ENCODE data around the gene SLC6A9. TPM values are rescaled to one million over a fixed set of nuclear protein-coding genes. Genes with fewer than 3 reads are reported as not detected.

Gene SLC6A9
- total and polyA plus RNA-seq, 4 donors: 0.57 to 47.7 (median 3.6) TPM

- TF ChIP-seq CTCF (IDR thresholded peaks at IDR 0.05; ENCODE audit: low read depth, low read length, missing input control): no peak
These were observed 5.4 kb downstream of the SLC6A9 start (continued) for GRCh38 chr1:44025816-44026215.

DNA sequence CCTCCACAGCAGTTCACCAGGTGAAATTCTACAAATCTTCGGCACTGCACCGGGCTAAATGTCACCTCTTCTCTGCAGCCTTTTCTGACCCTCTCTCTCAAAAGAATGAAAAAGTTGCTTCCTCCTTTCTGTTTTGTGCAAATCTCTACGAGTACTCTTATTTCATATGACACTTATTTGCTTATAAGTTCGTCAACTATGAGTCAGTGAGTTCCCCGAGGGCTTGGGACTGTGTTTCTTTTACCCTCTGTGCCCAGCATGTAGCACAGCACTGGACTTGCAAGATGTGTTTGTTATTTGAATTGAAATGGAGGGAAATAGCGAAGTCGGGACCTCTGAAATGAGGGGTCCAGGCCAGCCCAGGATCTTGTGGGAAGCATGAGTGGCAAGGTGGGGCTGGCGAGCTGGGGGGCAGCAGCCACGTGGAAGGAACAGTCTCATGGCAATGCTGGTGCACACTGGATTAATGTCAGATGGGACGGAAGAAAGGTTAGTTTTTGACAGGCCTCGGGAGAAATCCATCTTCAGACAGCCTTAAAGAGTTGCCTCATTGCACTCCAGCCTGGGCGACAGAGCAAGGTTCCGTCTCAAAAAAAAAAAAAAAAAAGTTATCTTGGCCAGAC is 6.2 kb downstream of the SLC6A9 start:
- H3K4me3 ChIP-seq (ENCODE audit: low read depth in 1 of 3, low read length in 3 of 3): no peak overlapping the region
- no peaks in the 10 kb centered on the region for H3K27me3 ChIP-seq (ENCODE audit: control insufficient read depth in 4 of 4, insufficient read depth in 4 of 4, low read length in 3 of 4)
- H3K36me3 ChIP-seq (ENCODE audit: control insufficient read depth in 4 of 4, insufficient read depth in 3 of 4, low read depth in 1 of 4, low read length in 3 of 4): no peaks in the 10 kb centered on the region
- 89% methylated on average over 13 of the region's 13 CpGs for WGBS
- DNase-seq (ENCODE audit: low spot score): no peak
- no peak for TF ChIP-seq RAD21 (IDR thresholded peaks at IDR 0.05)
- no peak for TF ChIP-seq CTCF (IDR thresholded peaks at IDR 0.05; ENCODE audit: low read depth, low read length, missing input control)
- TF ChIP-seq GABPA (IDR thresholded peaks at IDR 0.05 in 1 of 2, conservative IDR thresholded peaks at IDR 0.05 in 1 of 2): no peak
- TF ChIP-seq, protein P1, sequence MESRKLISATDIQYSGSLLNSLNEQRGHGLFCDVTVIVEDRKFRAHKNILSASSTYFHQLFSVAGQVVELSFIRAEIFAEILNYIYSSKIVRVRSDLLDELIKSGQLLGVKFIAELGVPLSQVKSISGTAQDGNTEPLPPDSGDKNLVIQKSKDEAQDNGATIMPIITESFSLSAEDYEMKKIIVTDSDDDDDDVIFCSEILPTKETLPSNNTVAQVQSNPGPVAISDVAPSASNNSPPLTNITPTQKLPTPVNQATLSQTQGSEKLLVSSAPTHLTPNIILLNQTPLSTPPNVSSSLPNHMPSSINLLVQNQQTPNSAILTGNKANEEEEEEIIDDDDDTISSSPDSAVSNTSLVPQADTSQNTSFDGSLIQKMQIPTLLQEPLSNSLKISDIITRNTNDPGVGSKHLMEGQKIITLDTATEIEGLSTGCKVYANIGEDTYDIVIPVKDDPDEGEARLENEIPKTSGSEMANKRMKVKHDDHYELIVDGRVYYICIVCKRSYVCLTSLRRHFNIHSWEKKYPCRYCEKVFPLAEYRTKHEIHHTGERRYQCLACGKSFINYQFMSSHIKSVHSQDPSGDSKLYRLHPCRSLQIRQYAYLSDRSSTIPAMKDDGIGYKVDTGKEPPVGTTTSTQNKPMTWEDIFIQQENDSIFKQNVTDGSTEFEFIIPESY (IDR thresholded peaks at IDR 0.05): no peak
- TF ChIP-seq FOXA2 (IDR thresholded peaks at IDR 0.05): no peak
- no peak for TF ChIP-seq REST (IDR thresholded peaks at IDR 0.05)
- TF ChIP-seq JUND (IDR thresholded peaks at IDR 0.05): no peak
- no peak for TF ChIP-seq SP1 (IDR thresholded peaks at IDR 0.05)
- no peak for TF ChIP-seq RXRA (IDR thresholded peaks at IDR 0.05)
- TF ChIP-seq NR2F2 (IDR thresholded peaks at IDR 0.05): no peak
- no peak for TF ChIP-seq HNF4G (IDR thresholded peaks at IDR 0.05)
- TF ChIP-seq TAF1 (conservative IDR thresholded peaks at IDR 0.05): no peak
- TF ChIP-seq EGR1 (IDR thresholded peaks at IDR 0.05; ENCODE audit: low read depth in 2 of 2): no peak
- TF ChIP-seq, protein P2, sequence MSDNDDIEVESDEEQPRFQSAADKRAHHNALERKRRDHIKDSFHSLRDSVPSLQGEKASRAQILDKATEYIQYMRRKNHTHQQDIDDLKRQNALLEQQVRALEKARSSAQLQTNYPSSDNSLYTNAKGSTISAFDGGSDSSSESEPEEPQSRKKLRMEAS (IDR thresholded peaks at IDR 0.05): no peak
- peaks cover 0 to 7% (median 4%) of the 10 kb centered on the region in 4 donors for H3K4me1 ChIP-seq (ENCODE audit: control insufficient read depth in 4 of 4, insufficient read depth in 4 of 4, low read length in 3 of 4)
- no peak overlapping the region for H3K9ac ChIP-seq (ENCODE audit: low read depth in 1 of 2, low read length in 2 of 2)
- no peaks in the 10 kb centered on the region for H3K9me3 ChIP-seq (ENCODE audit: control insufficient read depth in 4 of 4, low read length in 3 of 4)
- H3K27ac ChIP-seq (ENCODE audit: low read depth in 1 of 2, low read length in 2 of 2): no peak overlapping the region

All from liver (tissue), 9 donors.